GM10847 (cell line): ENCODE results near the gene UBE2O.

Experiments
- POLR2A ChIP-seq: IDR thresholded peaks from 2 replicates; pipeline ENCODE4 v1.6.1; 2011; ENCODE audit not compliant: insufficient read length; ENCODE audit errors: extremely low read depth

The UBE2O gene

GRCh38 chr17:76405967-76406647 lies 46.8 kb downstream of the UBE2O start:
- TF ChIP-seq POLR2A = no peak

- no peak for TF ChIP-seq POLR2A
These were observed 47.4 kb downstream of the UBE2O start for GRCh38 chr17:76405607-76405966.

GRCh38 chr17:76404976-76405563 lies 47.9 kb downstream of the UBE2O start:
- TF ChIP-seq POLR2A = no peak

- no peak for TF ChIP-seq POLR2A
These were observed 48.7 kb downstream of the UBE2O start for GRCh38 chr17:76404256-76404655.

GRCh38 chr17:76402711-76403110 lies 50.2 kb downstream of the UBE2O start:
- TF ChIP-seq POLR2A = no peak

- no peak for TF ChIP-seq POLR2A
These were observed 53.5 kb downstream of the UBE2O start for GRCh38 chr17:76399175-76400172.

- no peak for TF ChIP-seq POLR2A
These were observed 54.3 kb downstream of the UBE2O start for GRCh38 chr17:76398523-76399174.

GRCh38 chr17:76397687-76398522 lies 55.0 kb downstream of the UBE2O start:
- no peak for TF ChIP-seq POLR2A

GRCh38 chr17:76397184-76397583 lies 55.8 kb downstream of the UBE2O start:
- TF ChIP-seq POLR2A = no peak

- TF ChIP-seq POLR2A = no peak
These were observed 57.0 kb downstream of the UBE2O start for GRCh38 chr17:76395980-76396379.

- no peak for TF ChIP-seq POLR2A
These were observed 58.8 kb downstream of the UBE2O start for GRCh38 chr17:76394166-76394565.

GRCh38 chr17:76391200-76391715 lies 61.7 kb downstream of the UBE2O start:
- no peak for TF ChIP-seq POLR2A

- no peak for TF ChIP-seq POLR2A
These were observed 62.9 kb downstream of the UBE2O start for GRCh38 chr17:76390003-76390421.
